Neutrophil (primary cell): Measurements from ENCODE around the gene LRRC73.

Experiments
- H3K27ac ChIP-seq: fragments of 200-600 bp; sonication (generic); 2 replicates; pipeline ENCODE4 v1.5.1; 2016; ENCODE audit warnings: mild to moderate bottlenecking, moderate library complexity
- H3K27me3 ChIP-seq: fragments of 200-600 bp; sonication (generic); 2 replicates; pipeline ENCODE4 v1.6.0; 2016; ENCODE audit warnings: mild to moderate bottlenecking
- H3K36me3 ChIP-seq: fragments of 200-600 bp; sonication (generic); 2 replicates; pipeline ENCODE4 v1.5.1; 2017
- H3K4me1 ChIP-seq, 2 experiments: fragments of 200-600 bp in 1 of 2; sonication (generic) in 1 of 2; 1 replicate in 1 of 2; 2 replicates in 1 of 2; pipeline versions ENCODE4 v1.5.1 to v1.6.1; 2013 to 2016; ENCODE audit warnings: low read depth in 1 of 2, low read length in 1 of 2, mild to moderate bottlenecking in 1 of 2, moderate library complexity in 1 of 2; ENCODE audit not compliant: control insufficient read depth in 1 of 2, insufficient read depth in 1 of 2
- H3K4me3 ChIP-seq, 2 experiments: fragments of 200-600 bp in 1 of 2; sonication (generic) in 1 of 2; 1 replicate in 1 of 2; 2 replicates in 1 of 2; pipeline ENCODE4 v1.5.1; 2013 to 2016; ENCODE audit warnings: low read depth in 1 of 2, low read length in 1 of 2, mild to moderate bottlenecking in 1 of 2, moderate library complexity in 1 of 2
- H3K9me3 ChIP-seq: fragments of 200-600 bp; sonication (generic); 2 replicates; pipeline ENCODE4 v1.5.1; 2016
- CTCF ChIP-seq: fragments of 200-600 bp; sonication (generic); IDR thresholded peaks from 2 replicates; pipeline ENCODE4 v1.5.1; 2016; ENCODE audit warnings: antibody characterized with exemption

The LRRC73 gene

GRCh38 chr6:43490523-43490939, 19.6 kb downstream of the LRRC73 start:
- no peak overlapping the region for H3K27ac ChIP-seq
- peaks cover 15% of the 10 kb centered on the region for H3K36me3 ChIP-seq

GRCh38 chr6:43489277-43490072, 20.7 kb downstream of the LRRC73 start:
- H3K4me3 ChIP-seq, result no peak overlapping the region
- H3K27me3 ChIP-seq, result no peaks in the 10 kb centered on the region
- peaks cover 15% of the 10 kb centered on the region for H3K36me3 ChIP-seq
- no peaks in the 10 kb centered on the region for H3K4me1 ChIP-seq
- TF ChIP-seq CTCF, result no peak
- H3K9me3 ChIP-seq, result no peaks in the 10 kb centered on the region
- H3K27ac ChIP-seq, result no peak overlapping the region

More at GRCh38 chr6:43490523-43490939, 19.6 kb downstream of the LRRC73 start:
- no peaks in the 10 kb centered on the region for H3K27me3 ChIP-seq
- no peaks in the 10 kb centered on the region for H3K9me3 ChIP-seq
- H3K4me1 ChIP-seq, result peaks cover 6 to 8% of the 10 kb centered on the region in 2 experiments
- H3K4me3 ChIP-seq, result no peak overlapping the region
- no peak for TF ChIP-seq CTCF

- H3K9me3 ChIP-seq, result no peaks in the 10 kb centered on the region
- H3K36me3 ChIP-seq, result peaks cover 11% of the 10 kb centered on the region
- no peak overlapping the region for H3K4me3 ChIP-seq
- no peak overlapping the region for H3K27ac ChIP-seq
- TF ChIP-seq CTCF, result no peak
- no peaks in the 10 kb centered on the region for H3K4me1 ChIP-seq
- H3K27me3 ChIP-seq, result no peaks in the 10 kb centered on the region
These were observed 21.4 kb downstream of the LRRC73 start for GRCh38 chr6:43488667-43489276.

GRCh38 chr6:43481591-43482236, 28.4 kb downstream of the LRRC73 start:
- no peak overlapping the region for H3K4me3 ChIP-seq
- H3K4me1 ChIP-seq, result peaks cover 9 to 15% of the 10 kb centered on the region in 2 experiments
- H3K9me3 ChIP-seq, result no peaks in the 10 kb centered on the region
- no peaks in the 10 kb centered on the region for H3K27me3 ChIP-seq
- no peak for TF ChIP-seq CTCF
- no peak overlapping the region for H3K27ac ChIP-seq
- no peaks in the 10 kb centered on the region for H3K36me3 ChIP-seq

GRCh38 chr6:43481075-43481474, 29.1 kb downstream of the LRRC73 start:
- no peaks in the 10 kb centered on the region for H3K36me3 ChIP-seq
- peaks cover 10 to 15% of the 10 kb centered on the region in 2 experiments for H3K4me1 ChIP-seq
- no peak for TF ChIP-seq CTCF
- no peaks in the 10 kb centered on the region for H3K9me3 ChIP-seq
- no peaks in the 10 kb centered on the region for H3K27me3 ChIP-seq
- H3K27ac ChIP-seq, result no peak overlapping the region
- no peak overlapping the region for H3K4me3 ChIP-seq
